HG02840 (cell line): Measurements from ENCODE around the gene MAN2B1.
"Not testable (repeated sequence)": the region's sequence is repeated elsewhere in the genome, so short reads cannot be mapped to it uniquely, and the experiment has no call there.

Experiments used
- ATAC-seq: cut with Tn5 transposase; IDR thresholded peaks from one replicate; pipeline ENCODE4 v1.9.1; 2021; ENCODE audit warnings: mild to moderate bottlenecking, moderate library complexity, moderate number of reproducible peaks; ENCODE audit not compliant: unreplicated experiment, low FRiP score

The MAN2B1 gene

GRCh38 chr19:12689581-12690216, 23.2 kb upstream of the MAN2B1 start:
- no peak for ATAC-seq

DNA sequence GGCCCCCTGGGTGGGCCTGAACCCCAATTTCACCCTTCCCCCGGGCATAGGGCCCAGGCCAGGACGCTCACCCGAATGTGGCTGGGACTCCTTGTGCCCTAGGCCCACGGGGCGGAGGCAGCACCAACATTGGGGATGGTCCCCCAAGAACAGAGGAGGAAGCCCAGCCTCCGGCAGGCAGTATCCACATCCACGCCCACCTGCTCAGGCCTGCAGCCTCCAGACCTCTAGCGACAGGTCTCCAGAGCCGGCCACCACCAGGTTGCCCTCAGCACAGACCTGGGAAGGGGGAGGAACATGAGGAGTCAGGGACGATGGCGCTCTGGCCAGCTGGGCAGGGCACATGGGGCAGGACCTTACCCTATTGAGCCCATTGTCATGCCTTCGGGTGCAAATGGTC, 22.5 kb upstream of the MAN2B1 start:
- ATAC-seq: no peak

DNA sequence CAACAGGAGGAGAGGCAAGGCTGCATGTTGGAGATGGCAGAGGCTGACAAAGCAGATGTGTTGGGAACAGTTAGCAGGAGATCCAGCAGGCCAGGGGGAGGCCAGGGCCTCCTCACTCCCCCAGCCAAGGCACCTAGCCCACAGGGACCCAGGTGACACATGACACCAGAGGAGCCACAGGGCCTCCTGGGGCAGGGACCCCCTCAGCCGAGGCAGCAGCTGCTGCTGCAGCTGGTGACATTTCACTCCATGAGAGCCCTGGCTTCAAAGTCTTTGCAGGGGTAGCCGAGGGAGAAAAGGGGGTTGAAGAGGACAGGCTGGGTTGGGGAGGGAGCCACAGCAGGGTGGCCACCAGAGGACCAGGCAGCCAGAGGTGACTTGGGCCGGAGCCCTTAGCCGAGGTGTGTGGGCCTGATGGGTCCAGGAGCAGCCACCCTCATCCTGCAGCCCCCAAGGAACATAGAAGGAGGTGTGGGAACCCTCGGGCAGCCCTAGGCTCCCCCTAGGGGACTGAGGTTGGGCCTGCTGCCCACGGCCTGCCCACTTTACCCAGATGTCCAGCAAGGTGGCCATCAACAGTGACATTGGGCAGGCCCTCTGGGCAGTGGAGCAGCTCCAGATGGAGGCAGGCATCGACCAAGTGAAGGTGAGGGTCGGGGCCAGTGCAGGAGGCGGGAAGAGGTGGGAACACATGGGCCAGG, 21.1 kb upstream of the MAN2B1 start, which contains the start of gene GNG14:
TSS of gene GNG14 (plus strand) at position 503 of the 701 bp plus-strand sequence. CDS start at position 554, 51 bp downstream.
- no peak for ATAC-seq

GRCh38 chr19:12685831-12686230, 19.3 kb upstream of the MAN2B1 start:
- no peak for ATAC-seq

DNA sequence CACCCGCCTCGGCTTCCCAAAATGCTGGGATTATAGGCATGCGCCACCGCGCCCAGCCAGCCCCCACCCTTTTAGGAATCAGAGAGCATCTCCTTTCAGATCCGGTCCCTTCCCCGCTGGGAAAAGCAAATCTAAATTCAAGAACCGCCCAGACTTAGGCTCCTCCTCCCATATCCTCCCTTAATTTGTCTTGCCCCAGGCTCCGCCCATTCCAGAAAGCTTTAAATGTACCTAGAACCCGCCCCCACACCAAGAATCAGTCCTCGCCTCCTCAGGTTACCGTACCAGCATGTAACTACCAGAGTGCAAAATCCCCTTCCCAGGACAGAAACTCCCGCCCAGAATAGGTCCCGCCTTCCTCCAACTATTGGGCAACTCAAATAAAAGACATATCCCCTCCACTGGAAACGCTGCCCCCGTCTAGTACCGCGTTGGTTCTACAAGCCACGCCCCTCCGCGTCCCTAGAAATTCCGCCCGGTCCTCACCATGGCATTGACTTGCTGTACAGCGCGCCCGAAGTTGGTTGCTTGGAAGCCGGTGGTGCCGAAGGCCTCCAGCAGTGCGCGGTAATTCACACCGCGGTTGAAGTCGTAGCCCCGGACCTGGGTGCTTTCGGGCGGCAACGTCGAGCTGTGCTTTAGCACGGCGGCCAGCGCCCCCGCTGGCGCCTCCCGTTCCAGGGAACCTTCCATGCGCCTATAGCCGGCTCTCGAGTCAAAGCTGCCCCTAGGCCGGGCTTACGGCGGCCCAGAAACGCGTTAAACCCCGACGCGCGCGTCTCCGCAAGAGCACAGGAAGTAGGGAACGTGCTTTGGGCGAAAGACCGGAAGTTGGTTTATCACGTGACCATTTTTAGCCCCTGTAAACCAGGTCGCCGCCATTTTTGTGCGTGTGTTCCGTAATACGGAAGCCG, 14.8 kb upstream of the MAN2B1 start, which contains the start of gene DHPS:
TSS of gene DHPS (minus strand) at position 807 of the 914 bp plus-strand sequence. CDS start at position 693, 114 bp downstream.
- peak; percentile 77 for ATAC-seq

GRCh38 chr19:12680034-12680433, 13.5 kb upstream of the MAN2B1 start:
- ATAC-seq: no peak

DNA sequence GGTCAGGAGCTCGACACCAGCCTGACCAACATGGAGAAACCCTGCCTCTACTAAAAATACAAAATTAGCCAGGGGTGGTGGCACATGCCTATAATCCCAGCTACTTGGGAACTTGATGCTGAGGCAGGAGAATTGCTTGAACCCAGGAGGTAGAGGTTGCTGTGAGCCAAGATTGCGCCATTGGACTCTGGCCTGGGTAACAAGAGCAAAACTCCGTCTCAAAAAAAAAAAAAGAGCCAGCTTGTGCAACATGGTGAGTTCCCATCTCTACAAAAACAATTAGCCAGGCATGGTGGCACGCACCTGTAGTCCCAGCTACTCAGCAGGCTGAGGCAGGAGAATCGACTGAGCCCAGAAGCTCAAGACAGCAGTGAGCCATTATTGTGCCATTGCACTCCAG, 11.5 kb upstream of the MAN2B1 start:
- not testable (repeated sequence) for ATAC-seq

DNA sequence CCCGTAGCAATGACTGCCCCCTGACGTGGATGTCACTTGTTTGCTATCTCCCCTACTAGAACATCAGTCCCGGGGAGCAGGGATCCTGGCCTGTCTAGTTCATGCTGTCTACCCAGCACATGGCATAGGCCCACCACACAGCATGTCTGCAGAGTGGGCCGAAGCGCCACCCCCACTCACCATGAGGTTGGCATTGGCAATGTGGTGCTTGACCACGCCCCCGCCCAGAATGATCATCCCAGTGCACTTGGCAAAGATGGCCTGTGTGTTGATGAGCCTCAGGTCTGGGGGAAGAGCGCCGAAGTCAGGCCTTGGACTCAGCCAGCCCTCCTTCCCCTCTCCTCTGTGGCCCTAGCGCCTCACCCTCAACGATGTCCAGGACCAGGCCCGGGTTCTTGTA, 10.4 kb upstream of the MAN2B1 start:
- no peak for ATAC-seq

GRCh38 chr19:12676384-12676792, 9.8 kb upstream of the MAN2B1 start:
- ATAC-seq: no peak

DNA sequence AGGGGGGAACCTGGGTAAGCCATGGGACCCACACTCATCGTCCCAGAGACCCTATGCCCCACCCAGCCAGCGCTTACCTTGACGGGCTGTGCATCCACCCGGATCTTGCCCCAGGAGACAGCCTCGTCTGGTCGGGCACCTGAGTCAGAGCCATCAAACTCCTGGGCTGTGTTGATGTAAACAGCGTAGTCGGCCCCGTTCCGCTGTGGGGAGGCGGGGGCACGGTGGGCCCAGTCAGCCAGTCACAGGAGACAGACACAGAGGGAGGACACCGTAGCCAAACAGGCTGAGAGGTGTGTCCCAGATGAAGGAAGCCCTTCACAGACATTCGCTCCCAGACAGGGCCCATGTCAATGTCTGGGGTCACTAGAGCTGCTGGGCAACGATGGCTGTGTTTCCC, 9.4 kb upstream of the MAN2B1 start:
- ATAC-seq: no peak

DNA sequence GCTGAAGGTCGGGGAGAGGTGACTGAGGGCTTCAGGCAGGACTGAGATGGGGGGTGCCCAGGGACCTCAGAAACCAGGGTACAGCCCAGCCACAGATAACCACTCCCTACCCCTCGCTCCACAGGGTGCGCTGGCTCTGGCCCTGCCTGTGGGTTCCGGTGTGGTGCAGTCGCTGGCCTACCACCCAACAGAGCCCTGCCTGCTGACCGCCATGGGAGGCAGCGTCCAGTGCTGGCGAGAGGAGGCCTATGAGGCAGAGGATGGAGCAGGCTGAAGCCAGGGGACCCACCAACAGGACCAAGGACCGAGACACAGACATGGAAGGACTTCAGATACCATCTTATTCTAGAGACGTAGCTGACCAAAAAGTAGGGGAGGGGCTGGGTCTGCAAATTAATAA, 8.9 kb upstream of the MAN2B1 start:
- no peak for ATAC-seq

DNA sequence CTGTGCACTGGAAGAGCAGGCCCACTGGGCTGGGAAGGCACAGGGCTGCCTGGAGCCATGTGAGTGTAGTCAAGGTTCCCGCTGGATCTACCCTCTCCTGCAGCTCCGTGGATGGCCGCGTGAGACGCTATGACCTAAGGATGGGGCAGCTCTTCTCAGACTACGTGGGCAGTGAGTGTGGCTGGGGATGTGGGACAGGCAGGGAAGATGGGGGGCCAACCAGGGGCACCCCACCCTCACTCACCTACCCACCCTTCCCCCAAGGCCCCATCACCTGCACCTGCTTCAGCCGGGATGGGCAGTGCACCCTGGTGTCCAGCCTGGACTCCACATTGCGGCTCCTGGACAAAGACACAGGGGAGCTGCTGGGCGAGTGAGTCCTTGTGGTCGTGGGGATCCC, 6.2 kb upstream of the MAN2B1 start:
- no peak for ATAC-seq

GRCh38 chr19:12670159-12670928, 3.8 kb upstream of the MAN2B1 start:
- no peak for ATAC-seq

DNA sequence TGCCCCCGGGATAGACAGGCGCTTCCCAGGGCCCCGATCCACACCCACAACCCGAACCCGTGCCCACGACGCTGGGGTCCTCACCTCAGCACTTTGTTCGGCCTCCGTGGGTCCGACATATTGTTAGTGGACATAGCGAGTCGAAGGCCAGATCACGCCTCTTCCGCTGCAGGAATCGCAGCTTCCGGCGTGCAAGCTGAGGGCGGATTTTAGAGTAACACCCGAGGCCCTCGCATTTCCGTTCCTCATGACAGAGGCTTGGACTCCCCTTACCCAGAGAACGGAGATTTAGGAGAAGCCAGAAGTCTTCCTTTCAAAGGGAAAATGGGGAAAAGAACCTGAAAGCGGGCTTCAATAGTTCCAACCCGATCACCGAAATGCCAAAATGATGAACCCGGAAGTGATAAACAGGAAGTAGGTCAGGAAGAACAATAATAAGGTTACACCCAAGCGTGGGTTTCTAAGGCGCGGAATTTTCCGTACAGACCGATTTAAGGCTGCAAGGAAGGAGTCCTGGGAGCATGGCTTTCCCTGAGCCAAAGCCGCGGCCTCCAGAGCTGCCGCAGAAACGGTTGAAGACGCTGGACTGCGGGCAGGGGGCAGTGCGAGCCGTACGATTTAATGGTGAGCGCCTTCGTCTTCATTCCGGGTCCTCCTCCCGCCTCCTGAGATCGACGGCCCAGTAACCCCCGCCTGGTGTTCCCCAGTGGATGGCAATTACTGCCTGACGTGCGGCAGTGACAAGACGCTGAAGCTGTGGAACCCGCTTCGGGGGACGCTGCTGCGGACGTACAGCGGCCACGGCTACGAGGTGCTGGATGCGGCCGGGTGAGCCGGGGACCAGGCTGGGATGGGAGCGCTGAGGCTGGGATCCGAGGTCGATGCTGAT, 3.0 kb upstream of the MAN2B1 start:
- peak; percentile 52 for ATAC-seq

GRCh38 chr19:12668932-12669269, 2.4 kb upstream of the MAN2B1 start:
- ATAC-seq: peak; percentile 3

- no peak for ATAC-seq
Observed at GRCh38 chr19:12668346-12668745, 1.8 kb upstream of the MAN2B1 start.

GRCh38 chr19:12667731-12668302, 1.3 kb upstream of the MAN2B1 start:
- ATAC-seq: no peak

- no peak for ATAC-seq
Observed at GRCh38 chr19:12665671-12666264, 774 bp downstream of the MAN2B1 start.

DNA sequence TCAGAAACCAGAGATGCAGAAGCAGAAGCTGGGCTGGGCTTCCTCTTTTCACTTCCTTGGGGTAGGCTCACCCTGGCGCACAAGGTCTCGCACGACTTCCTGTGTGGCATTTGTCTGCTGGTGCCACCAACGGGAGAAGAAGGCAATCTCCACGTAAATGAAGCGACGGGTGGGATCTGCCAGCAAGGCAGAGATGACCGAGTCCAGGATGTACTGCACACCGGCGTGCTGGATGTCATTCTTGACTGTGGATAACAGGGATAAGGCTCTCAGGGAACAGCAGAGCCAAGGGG, 1.3 kb downstream of the MAN2B1 start:
- no peak for ATAC-seq
